H9 (cell line): ENCODE results near the gene NBEAL1. TPM values are rescaled to one million over a fixed set of nuclear protein-coding genes. Genes with fewer than 3 reads are reported as not detected.

ENCODE experiments used
- DNase-seq: peaks from one replicate; pipeline ENCODE4 v3.0.0-alpha.2; 2017
- H2AFZ ChIP-seq: one replicate; pipeline ENCODE4 v1.6.1; 2013; ENCODE audit warnings: mild to moderate bottlenecking, low read length, control low read depth, moderate library complexity
- H2AK5ac ChIP-seq: 2 replicates; pipeline ENCODE4 v1.6.1; 2013; ENCODE audit warnings: low read length, control low read depth, mixed read lengths; ENCODE audit not compliant: insufficient read length
- H2BK120ac ChIP-seq: one replicate; pipeline ENCODE4 v1.6.1; 2013; ENCODE audit warnings: low read depth, mild to moderate bottlenecking, low read length, control low read depth, inconsistent platforms; ENCODE audit not compliant: poor library complexity, severe bottlenecking
- H2BK12ac ChIP-seq: 2 replicates; pipeline ENCODE4 v1.6.1; 2013; ENCODE audit warnings: low read length, control low read depth, mixed read lengths, low read depth; ENCODE audit not compliant: insufficient read length
- H2BK15ac ChIP-seq: 2 replicates; pipeline ENCODE4 v1.6.1; 2013; ENCODE audit warnings: low read depth, low read length, control low read depth
- H2BK20ac ChIP-seq: one replicate; pipeline ENCODE4 v1.6.1; 2013; ENCODE audit warnings: low read depth, mild to moderate bottlenecking, low read length, control low read depth, inconsistent platforms; ENCODE audit not compliant: poor library complexity, severe bottlenecking
- H2BK5ac ChIP-seq: 2 replicates; pipeline ENCODE4 v1.6.1; 2013; ENCODE audit warnings: low read length, control low read depth, mixed read lengths; ENCODE audit not compliant: insufficient read length
- H3K14ac ChIP-seq: 2 replicates; pipeline ENCODE4 v1.6.1; 2013; ENCODE audit warnings: low read length, control low read depth; ENCODE audit not compliant: insufficient read depth
- H3K18ac ChIP-seq: 2 replicates; pipeline ENCODE4 v1.6.1; 2013; ENCODE audit warnings: low read depth, mild to moderate bottlenecking, mixed read lengths, low read length, control low read depth; ENCODE audit not compliant: insufficient read length
- H3K23ac ChIP-seq: 2 replicates; pipeline ENCODE4 v1.6.1; 2013; ENCODE audit warnings: low read length, control low read depth, mixed read lengths, low read depth; ENCODE audit not compliant: insufficient read length
- H3K23me2 ChIP-seq: 2 replicates; pipeline ENCODE4 v1.6.1; 2013; ENCODE audit warnings: low read depth, mild to moderate bottlenecking, mixed read lengths, low read length, control low read depth; ENCODE audit not compliant: insufficient read length, poor library complexity, severe bottlenecking
- H3K27ac ChIP-seq: 2 replicates; pipeline ENCODE4 v1.5.1; 2013; ENCODE audit warnings: low read length, control low read depth, mixed read lengths, low read depth; ENCODE audit not compliant: insufficient read length
- H3K27me3 ChIP-seq: 2 replicates; pipeline ENCODE4 v1.6.1; 2013; ENCODE audit warnings: low read length, control low read depth, inconsistent platforms; ENCODE audit not compliant: insufficient read depth
- H3K4ac ChIP-seq: 2 replicates; pipeline ENCODE4 v1.6.1; 2013; ENCODE audit warnings: low read depth, mild to moderate bottlenecking, control low read depth, inconsistent platforms, low read length, moderate library complexity
- H3K4me1 ChIP-seq: 2 replicates; pipeline ENCODE4 v1.6.1; 2013; ENCODE audit warnings: low read length, control low read depth, inconsistent platforms; ENCODE audit not compliant: insufficient read depth
- H3K4me2 ChIP-seq: 2 replicates; pipeline ENCODE4 v1.6.1; 2013; ENCODE audit warnings: low read length, control low read depth, mixed read lengths; ENCODE audit not compliant: insufficient read length, insufficient read depth
- H3K56ac ChIP-seq: 2 replicates; pipeline ENCODE4 v1.6.1; 2013; ENCODE audit warnings: low read depth, mild to moderate bottlenecking, mixed read lengths, low read length, control low read depth; ENCODE audit not compliant: insufficient read length
- H3K79me1 ChIP-seq: 2 replicates; pipeline ENCODE4 v1.6.1; 2013; ENCODE audit warnings: low read depth, mild to moderate bottlenecking, moderate library complexity, low read length, control low read depth, inconsistent platforms; ENCODE audit not compliant: insufficient read depth, poor library complexity, severe bottlenecking
- H3K79me2 ChIP-seq: 2 replicates; pipeline ENCODE4 v1.6.1; 2013; ENCODE audit warnings: low read length, control low read depth, inconsistent platforms; ENCODE audit not compliant: insufficient read depth
- H3K9ac ChIP-seq: 2 replicates; pipeline ENCODE4 v1.6.1; 2013; ENCODE audit warnings: low read length, control low read depth, mixed read lengths; ENCODE audit not compliant: insufficient read length; ENCODE audit errors: extremely low read depth
- H3K9me3 ChIP-seq: one replicate; pipeline ENCODE4 v1.6.1; 2013; ENCODE audit warnings: low read depth, low read length, inconsistent platforms; ENCODE audit not compliant: control insufficient read depth
- H3T11ph ChIP-seq: one replicate; pipeline ENCODE4 v1.6.1; 2013; ENCODE audit warnings: mild to moderate bottlenecking, low read length, control low read depth, inconsistent platforms
- H4K20me1 ChIP-seq: one replicate; pipeline ENCODE4 v1.6.1; 2013; ENCODE audit not compliant: control insufficient read depth, insufficient read length, insufficient read depth
- H4K5ac ChIP-seq: 2 replicates; pipeline ENCODE4 v1.6.1; 2013; ENCODE audit warnings: low read depth, mild to moderate bottlenecking, mixed read lengths, low read length, control low read depth; ENCODE audit not compliant: insufficient read length
- H4K8ac ChIP-seq: replicated peaks from 2 replicates; pipeline ENCODE4 v1.6.1; 2013; ENCODE audit warnings: low read length, control low read depth, mixed read lengths, low read depth; ENCODE audit not compliant: insufficient read length
- H4K91ac ChIP-seq: 2 replicates; pipeline ENCODE4 v1.6.1; 2013; ENCODE audit warnings: low read depth, mild to moderate bottlenecking, moderate library complexity, mixed read lengths, low read length, control low read depth; ENCODE audit not compliant: insufficient read length
- H3K27ac Mint-ChIP-seq, 3 experiments: 2 replicates in 2 of 3; 3 replicates in 1 of 3; pipeline ENCODE4 v1.8.0; 2020 to 2021; ENCODE audit warnings: mixed read lengths in 3 of 3, mild to moderate bottlenecking in 1 of 3, moderate library complexity in 1 of 3
- H3K27me3 Mint-ChIP-seq: 2 replicates; pipeline ENCODE4 v1.8.0; 2021; ENCODE audit warnings: low read depth, mild to moderate bottlenecking, moderate library complexity, mixed read lengths
- H3K36me3 Mint-ChIP-seq, 3 experiments: 2 replicates in 2 of 3; 3 replicates in 1 of 3; pipeline ENCODE4 v1.8.0; 2020 to 2021; ENCODE audit warnings: low read depth in 3 of 3, mixed read lengths in 3 of 3; ENCODE audit not compliant: insufficient read depth in 1 of 3
- H3K4me1 Mint-ChIP-seq, 2 experiments: 2 replicates each; pipeline ENCODE4 v1.8.0; 2020; ENCODE audit warnings: mixed read lengths in 2 of 2
- H3K4me3 Mint-ChIP-seq, 2 experiments: 2 replicates in 1 of 2; 3 replicates in 1 of 2; pipeline ENCODE4 v1.8.0; 2020 to 2021; ENCODE audit warnings: mild to moderate bottlenecking in 2 of 2, mixed read lengths in 2 of 2, moderate library complexity in 1 of 2
- H3K9me3 Mint-ChIP-seq, 2 experiments: 2 replicates in 1 of 2; 3 replicates in 1 of 2; pipeline ENCODE4 v1.8.0; 2020; ENCODE audit warnings: mild to moderate bottlenecking in 2 of 2, mixed read lengths in 2 of 2, moderate library complexity in 1 of 2
- CTCF ChIP-seq: fragments of 200-600 bp; sonication (generic); conservative IDR thresholded peaks from 3 replicates; pipeline ENCODE4 v1.8.0; 2021; ENCODE audit warnings: antibody characterized with exemption, mild to moderate bottlenecking
- WGBS: extraction: QIAGEN DNeasy Blood & Tissue Kit; methylation state at CpG from one replicate; pipeline ENCODE4 v1.1.7; 2013; ENCODE audit warnings: missing lambda C conversion rate, low lambda C conversion rate, mixed read lengths; ENCODE audit not compliant: insufficient read length; ENCODE audit errors: extremely low coverage; 5-methylcytosine and 5-hydroxymethylcytosine counted together
- total RNA-seq: library from RNA; stranded (reverse); gene quantifications from 2 replicates; pipeline ENCODE4 v1.2.1, GENCODE V29; 2021

The NBEAL1 gene
- total RNA-seq, 1 experiment from 2014 or later: 10.1 TPM

- Histone ChIP-seq H3K79me1 (no peaks in the 10 kb centered on the region), H2AK5ac (no peak overlapping the region), H3K4me1 (no peaks in the 10 kb centered on the region), H4K8ac (no peak overlapping the region), H3K14ac (no peak overlapping the region), H2BK120ac (no peak overlapping the region), H3K9ac (no peak overlapping the region), H3K23me2 (no peaks in the 10 kb centered on the region), H3K27ac (no peak overlapping the region), H3K18ac (no peak overlapping the region), H3K4me2 (no peak overlapping the region), H3K27me3 (no peaks in the 10 kb centered on the region), H2BK20ac (no peak overlapping the region), H4K91ac (no peak overlapping the region), H2BK5ac (no peak overlapping the region), H4K5ac (no peak overlapping the region), H3K4ac (no peak overlapping the region), H3T11ph (no peak overlapping the region), H2BK15ac (no peak overlapping the region), H3K9me3 (no peaks in the 10 kb centered on the region), H2AFZ (no peak overlapping the region), H4K20me1 (no peaks in the 10 kb centered on the region), H3K56ac (no peak overlapping the region), H3K23ac (no peak overlapping the region), H2BK12ac (no peak overlapping the region), H3K79me2 (no peaks in the 10 kb centered on the region)
- Mint-ChIP-seq H3K4me3 (no peak overlapping the region), H3K27ac (no peak overlapping the region), H3K9me3 (no peaks in the 10 kb centered on the region), H3K27me3 (no peaks in the 10 kb centered on the region), H3K4me1 (no peaks in the 10 kb centered on the region), H3K36me3 (peaks cover 12 to 43% (median 41%) of the 10 kb centered on the region in 3 experiments; a peak in 6 of 7 replicates)
- no CpG with 5 or more reads among the region's 3 CpGs for WGBS
- no peak for DNase-seq
- TF ChIP-seq CTCF: no peak
Observed at GRCh38 chr2:203246646-203247045, 232.0 kb downstream of the NBEAL1 start.
